T-cell (primary cell): Measurements from ENCODE around the gene SYCE3. TPM values are rescaled to one million over a fixed set of nuclear protein-coding genes. Genes with fewer than 3 reads are reported as not detected.

ENCODE experiments used
- ATAC-seq, 4 experiments: fragments of 200-7000 bp in 3 of 4; fragments of 150-1000 bp in 1 of 4; cut with Tn5 transposase; replicated peaks in 1 of 4; 1 replicate in 3 of 4; 2 replicates in 1 of 4; pipeline ENCODE4 v1.10.0; 2021; ENCODE audit warnings: moderate library complexity in 3 of 4, mild to moderate bottlenecking in 2 of 4, moderate number of reproducible peaks in 1 of 4
- CTCF ChIA-PET, 2 donors: fragments of 300-600 bp; sonication (Branson Sonifier 250); formaldehyde crosslinking; loops; one replicate each; lab custom pipeline; 2022; ENCODE audit warnings: antibody characterized with exemption in 2 of 2; lab: Charles Lee
- POLR2A ChIA-PET, 2 donors: fragments of 300-600 bp; sonication (Branson Sonifier 250); formaldehyde crosslinking; loops; one replicate each; lab custom pipeline; 2022; ENCODE audit warnings: antibody characterized with exemption in 2 of 2; lab: Charles Lee
- DNase-seq, 35 experiments: peaks; one replicate each; pipeline versions ENCODE4 v3.0.0 to v3.0.0-alpha.2; 2013 to 2023
- H3K27ac ChIP-seq: one replicate; pipeline ENCODE4 v1.5.1; 2013; ENCODE audit warnings: low read length
- H3K27me3 ChIP-seq, 2 experiments: replicated peaks in 1 of 2; 1 replicate in 1 of 2; 2 replicates in 1 of 2; pipeline versions ENCODE4 v1.6.1 to v1.7.0; 2013; ENCODE audit warnings: low read length in 1 of 2, mixed read lengths in 1 of 2; ENCODE audit not compliant: control insufficient read depth in 2 of 2, insufficient read depth in 2 of 2; ENCODE audit errors: extremely low read depth in 1 of 2
- H3K36me3 ChIP-seq, 2 donors: 1 replicate in 1 of 2; 2 replicates in 1 of 2; pipeline versions ENCODE4 v1.6.1 to v1.7.0; 2013; ENCODE audit warnings: low read length in 1 of 2; ENCODE audit not compliant: control insufficient read depth in 2 of 2, insufficient read depth in 1 of 2; ENCODE audit errors: extremely low read depth in 1 of 2
- H3K4me1 ChIP-seq, 2 experiments: 1 replicate in 1 of 2; 2 replicates in 1 of 2; pipeline versions ENCODE4 v1.6.1 to v1.7.0; 2013; ENCODE audit warnings: low read length in 2 of 2, mixed read lengths in 1 of 2; ENCODE audit not compliant: insufficient read depth in 2 of 2, control insufficient read depth in 1 of 2; ENCODE audit errors: extremely low read depth in 1 of 2
- H3K4me3 ChIP-seq, 2 donors: 1 replicate in 1 of 2; 2 replicates in 1 of 2; pipeline versions ENCODE4 v1.5.1 to v1.7.0; 2013; ENCODE audit warnings: mild to moderate bottlenecking in 2 of 2, low read length in 1 of 2, moderate library complexity in 1 of 2; ENCODE audit not compliant: control insufficient read depth in 1 of 2; ENCODE audit errors: extremely low read depth in 1 of 2
- H3K9me3 ChIP-seq: 2 replicates; pipeline ENCODE4 v1.7.0; 2013
- H3K27ac Mint-ChIP-seq, 2 donors: one replicate each; pipeline ENCODE4 v1.8.0; 2020 to 2021; ENCODE audit warnings: mild to moderate bottlenecking in 2 of 2, mixed read lengths in 2 of 2
- H3K27me3 Mint-ChIP-seq, 2 donors: one replicate each; pipeline ENCODE4 v1.8.0; 2021 to 2022; ENCODE audit warnings: mixed read lengths in 2 of 2
- H3K36me3 Mint-ChIP-seq: one replicate; pipeline ENCODE4 v1.8.0; 2021; ENCODE audit warnings: mixed read lengths
- H3K4me1 Mint-ChIP-seq, 3 donors: one replicate each; pipeline ENCODE4 v1.8.0; 2020 to 2022; ENCODE audit warnings: mixed read lengths in 3 of 3, mild to moderate bottlenecking in 1 of 3
- H3K4me3 Mint-ChIP-seq, 3 donors: one replicate each; pipeline ENCODE4 v1.8.0; 2020 to 2022; ENCODE audit warnings: mild to moderate bottlenecking in 3 of 3, mixed read lengths in 3 of 3, moderate library complexity in 3 of 3
- H3K9me3 Mint-ChIP-seq, 3 donors: one replicate each; pipeline ENCODE4 v1.8.0; 2020 to 2022; ENCODE audit warnings: mixed read lengths in 3 of 3
- WGBS: methylation state at CpG from one replicate; pipeline ENCODE4 v1.1.5; 2013; ENCODE audit warnings: missing lambda C conversion rate; ENCODE audit not compliant: insufficient coverage; 5-methylcytosine and 5-hydroxymethylcytosine counted together
- total RNA-seq, 35 experiments: library from RNA in 6 of 35; stranded (reverse) in 6 of 35; fragments of 120-200 nt in 1 of 35; gene quantifications; one replicate each; pipeline versions ENCODE4 v1.2.1 to v1.2.4 and lab custom pipeline; 2013 to 2026

The SYCE3 gene
- total RNA-seq, 5 donors from 2014 or later (not counting 1 experiment from before 2014, with no cell fraction given), result not detected

DNA sequence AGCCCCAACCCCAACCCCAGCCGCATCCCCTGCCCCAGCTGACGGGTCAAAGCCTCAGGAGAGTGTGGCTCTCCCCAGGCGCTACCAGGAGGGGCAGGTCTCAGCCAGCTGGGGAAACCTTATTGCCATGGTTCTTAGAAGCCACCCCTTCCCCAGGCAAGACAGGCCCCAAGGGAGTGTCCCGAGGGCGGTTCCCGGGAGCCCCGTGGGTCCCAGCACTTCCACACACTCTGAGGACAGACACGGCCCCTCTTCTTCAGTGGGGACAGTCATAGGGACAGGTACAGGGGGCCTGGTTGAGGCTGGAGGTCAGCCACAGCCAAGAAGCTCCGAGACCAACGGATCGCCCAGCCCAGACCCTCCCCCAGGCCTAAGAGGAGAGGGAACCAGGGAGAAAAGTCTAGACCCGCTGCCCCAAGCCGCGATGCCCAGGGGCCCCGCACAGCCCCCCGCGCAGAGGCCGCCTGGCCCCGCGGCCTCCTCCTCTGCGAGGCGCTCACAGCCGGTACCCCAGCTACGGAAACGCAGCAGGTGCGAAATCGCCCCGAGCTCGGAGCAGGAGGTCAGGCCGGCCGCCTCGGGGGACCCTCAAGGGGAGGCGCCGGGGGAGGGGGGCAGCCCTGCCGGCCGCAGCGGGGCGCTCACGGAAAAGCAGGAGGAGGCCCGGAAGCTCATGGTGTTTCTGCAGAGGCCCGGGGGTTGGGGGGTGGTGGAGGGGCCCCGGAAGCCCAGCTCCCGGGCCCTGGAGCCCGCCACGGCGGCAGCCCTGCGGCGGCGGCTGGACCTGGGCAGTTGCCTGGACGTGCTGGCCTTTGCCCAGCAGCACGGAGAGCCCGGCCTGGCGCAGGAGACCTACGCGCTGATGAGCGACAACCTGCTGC lies 14.4 kb downstream of the SYCE3 start:
- H3K9me3 ChIP-seq, result no peaks in the 10 kb centered on the region
- H3K27ac ChIP-seq, result peak overlapping the region; percentile 80
- Mint-ChIP-seq H3K9me3 (no peaks in the 10 kb centered on the region), H3K4me1 (peaks cover 38 to 48% (median 44%) of the 10 kb centered on the region in 3 donors), H3K27ac (peak overlapping the region; percentile 79 to 90), H3K27me3 (no peaks in the 10 kb centered on the region), H3K4me3 (peak overlapping the region; percentile 52 to 69 (median 62)), H3K36me3 (peaks cover 3% of the 10 kb centered on the region)
- H3K27me3 ChIP-seq, result no peaks in the 10 kb centered on the region
- CTCF ChIA-PET, result interaction anchor here in 1 of 2 donors (0.6 to 2.2 kb wide), 7 partner anchors 8 to 333 kb away, joined by 3 to 9 read pairs (median 7); partner anchors contain the start of genes ADM2 and SCO2
- peak; percentile 70 to 79 (median 76) for ATAC-seq
- peaks cover 6 to 63% of the 10 kb centered on the region in 2 experiments for H3K4me1 ChIP-seq
- POLR2A ChIA-PET, result interaction anchor here (0.6 to 1.2 kb wide), 3 partner anchors 9 to 14 kb away, joined by 3 to 12 read pairs (median 4); partner anchors contain the start of gene SYCE3 (in 1 of the 2)
- peak in 31 of 35 experiments; percentile 42 to 73 (median 57) for DNase-seq
- 7% methylated on average over 40 of the region's 56 CpGs for WGBS
- peak overlapping the region; percentile 35 to 60 for H3K4me3 ChIP-seq
- no peaks in the 10 kb centered on the region for H3K36me3 ChIP-seq

DNA sequence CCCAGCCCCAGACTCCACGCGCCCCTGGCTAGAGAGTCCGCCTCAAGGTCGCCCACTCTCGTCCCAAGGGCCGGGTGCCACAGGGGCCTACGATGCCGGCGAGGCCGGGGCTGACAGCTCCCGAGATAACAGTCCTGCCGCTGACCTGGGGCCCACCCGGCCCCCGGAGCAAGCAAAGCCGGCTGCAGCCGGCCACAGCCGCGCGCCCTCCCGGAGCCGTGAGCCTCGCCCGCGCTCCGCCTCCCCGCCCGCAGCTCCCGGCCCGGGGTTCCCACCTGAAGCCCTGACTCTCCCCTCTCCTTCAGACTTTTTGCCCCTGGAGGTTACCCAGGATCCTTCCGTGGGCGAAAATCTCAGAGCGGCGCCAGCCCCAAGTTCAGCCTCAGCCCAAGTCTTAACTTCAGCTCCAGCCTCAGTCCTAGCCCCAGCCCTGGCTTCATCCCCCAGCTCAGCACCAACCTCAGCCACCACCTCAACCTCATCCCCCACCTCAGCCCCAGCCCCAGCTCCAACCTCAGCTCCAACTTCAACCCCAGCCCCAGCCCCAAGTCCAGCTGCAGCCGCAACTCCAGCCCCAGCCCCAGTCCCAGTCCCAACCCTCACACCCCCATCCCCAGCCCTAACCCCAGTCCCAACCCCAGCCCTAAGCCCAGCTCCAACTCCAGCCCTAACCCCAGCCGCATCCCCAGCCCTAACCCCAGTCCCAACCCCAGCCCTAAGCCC lies 15.3 kb downstream of the SYCE3 start:
- H3K27me3 Mint-ChIP-seq, result no peaks in the 10 kb centered on the region

DNA sequence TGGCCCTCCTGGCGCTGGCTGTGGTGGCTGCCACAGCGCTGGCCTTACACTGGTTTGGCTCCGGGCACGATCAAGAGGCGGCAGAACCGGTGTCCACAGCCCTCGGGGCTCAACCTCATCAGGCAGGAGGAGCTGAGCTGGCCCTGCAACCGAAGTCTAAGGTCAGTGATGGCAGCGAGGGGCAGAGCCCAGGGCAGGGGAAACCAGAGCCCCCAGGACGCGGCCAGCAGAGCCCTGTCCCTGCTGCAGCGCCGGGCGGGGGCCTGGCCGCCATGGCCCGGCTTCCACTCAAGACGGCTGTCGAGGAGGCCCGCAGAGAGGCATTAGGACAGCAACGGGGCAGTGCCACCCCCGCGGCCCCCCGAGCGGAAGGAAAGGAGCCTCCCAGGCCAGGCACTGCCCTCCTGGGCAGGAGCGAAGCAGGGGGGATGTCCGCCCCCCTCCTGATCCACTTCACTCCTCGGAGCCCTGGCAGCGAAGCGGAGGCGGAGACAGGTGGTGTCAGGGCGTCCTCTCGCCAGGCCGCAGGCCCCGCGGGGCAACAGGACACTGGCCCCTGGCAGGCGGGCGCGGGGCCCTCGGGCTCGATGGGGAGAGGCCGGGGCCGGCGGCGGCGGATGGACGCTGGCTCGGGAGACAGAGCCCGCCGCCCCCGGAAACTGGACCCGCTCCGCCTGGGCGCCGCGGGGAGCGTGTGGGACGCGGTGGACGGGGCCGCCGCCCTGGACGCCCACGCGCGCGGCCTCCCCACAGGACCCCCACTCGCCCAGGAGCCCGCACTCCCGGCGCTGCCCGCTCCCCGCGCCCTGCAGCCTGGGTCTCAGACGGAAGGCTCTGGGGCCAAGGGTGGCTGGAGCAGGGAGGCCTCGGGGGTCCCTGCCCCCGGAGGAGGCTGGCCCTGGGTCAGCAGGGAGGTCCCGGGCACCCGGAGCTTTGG lies 16.1 kb downstream of the SYCE3 start:
- Mint-ChIP-seq H3K27ac (peak overlapping the region; percentile 70 to 84), H3K4me3 (peak overlapping the region in 2 of 3 donors; percentile 28 to 64), H3K9me3 (no peaks in the 10 kb centered on the region), H3K36me3 (peaks cover 3% of the 10 kb centered on the region), H3K27me3 (no peaks in the 10 kb centered on the region), H3K4me1 (peaks cover 38 to 59% (median 53%) of the 10 kb centered on the region in 3 donors)
- Histone ChIP-seq H3K4me3 (no peak overlapping the region), H3K9me3 (no peaks in the 10 kb centered on the region), H3K27ac (no peak overlapping the region), H3K27me3 (no peaks in the 10 kb centered on the region), H3K36me3 (no peaks in the 10 kb centered on the region), H3K4me1 (peaks cover 6 to 63% of the 10 kb centered on the region in 2 experiments)
- DNase-seq (no peak), ATAC-seq (no peak)
- ChIA-PET CTCF (interaction anchor here in 1 of 2 donors (2.2 kb wide), 1 partner anchor 17 kb away, joined by 7 read pairs; no protein-coding TSS in a partner anchor), POLR2A (interaction anchor here in 1 of 2 donors (1.0 kb wide), 1 partner anchor 7 kb away, joined by 3 read pairs; no protein-coding TSS in a partner anchor)
- WGBS, result 90% methylated on average over 75 of the region's 78 CpGs

More for the DNA sequence above, 15.3 kb downstream of the SYCE3 start:
- Histone ChIP-seq H3K27me3 (no peaks in the 10 kb centered on the region), H3K27ac (no peak overlapping the region), H3K4me1 (peaks cover 6 to 63% of the 10 kb centered on the region in 2 experiments), H3K4me3 (no peak overlapping the region), H3K9me3 (no peaks in the 10 kb centered on the region), H3K36me3 (no peaks in the 10 kb centered on the region)
- peaks cover 38 to 51% (median 47%) of the 10 kb centered on the region in 3 donors for H3K4me1 Mint-ChIP-seq
- ATAC-seq (no peak), DNase-seq (no peak)
- H3K36me3 Mint-ChIP-seq, result peaks cover 3% of the 10 kb centered on the region
- POLR2A ChIA-PET, result interaction anchor here in 1 of 2 donors (1.0 kb wide), 1 partner anchor 8 kb away, joined by 3 read pairs; no protein-coding TSS in a partner anchor
- H3K4me3 Mint-ChIP-seq, result peak overlapping the region in 1 of 3 donors; percentile 34
- peak overlapping the region; percentile 52 to 75 for H3K27ac Mint-ChIP-seq
- no peaks in the 10 kb centered on the region for H3K9me3 Mint-ChIP-seq
- 82% methylated on average over 34 of the region's 35 CpGs for WGBS
- CTCF ChIA-PET, result interaction anchor here in 1 of 2 donors (0.6 to 2.2 kb wide), 4 partner anchors 7 to 332 kb away, joined by 4 to 7 read pairs (median 6); no protein-coding TSS in a partner anchor

DNA sequence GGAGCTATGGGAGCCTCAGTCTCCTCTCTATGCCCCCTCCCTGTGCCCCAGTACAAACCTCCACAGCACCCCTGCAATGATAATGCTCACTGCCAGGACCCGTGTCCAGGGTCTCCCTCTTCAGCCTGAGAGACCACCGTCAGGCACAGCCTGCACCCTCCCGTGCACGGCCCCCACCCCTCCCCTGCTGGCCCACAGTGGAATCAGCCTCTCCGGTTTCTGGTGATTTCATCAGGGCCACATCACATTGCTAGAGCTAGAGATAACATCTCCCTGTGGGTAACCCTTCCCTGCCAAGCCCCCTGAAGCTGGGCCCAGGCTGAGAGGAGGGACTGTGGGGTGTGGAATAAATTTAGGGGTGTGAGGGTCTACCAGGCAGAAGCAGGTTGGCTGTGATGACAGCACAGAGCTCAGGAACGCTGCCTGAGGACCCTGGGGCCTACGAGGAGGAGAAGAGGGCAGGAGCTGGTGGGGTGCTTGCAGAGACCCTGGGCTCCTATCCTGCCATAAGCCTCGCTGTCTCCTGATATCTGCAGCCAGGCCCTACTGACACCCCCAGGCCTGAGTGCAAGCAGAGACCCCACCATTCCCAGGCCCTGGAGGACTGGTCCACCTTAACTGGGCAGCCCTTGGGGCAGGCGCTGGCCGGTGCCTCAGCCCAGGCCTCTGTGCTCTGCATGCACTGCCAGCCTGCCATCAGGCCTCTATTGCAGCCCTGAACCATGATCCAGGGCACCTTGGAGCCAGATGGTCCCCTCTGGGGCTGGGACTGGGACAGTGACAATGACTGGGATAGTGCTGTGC lies 17.0 kb downstream of the SYCE3 start, which contains the start of gene KLHDC7B:
Gene KLHDC7B, plus strand, starts transcription at position 378 of the 804 bp plus-strand sequence. Its CDS starts 345 bp downstream, at position 723.
- Mint-ChIP-seq H3K4me3 (peak within 1 kb of the TSS; percentile 56 to 64 (median 59)), H3K4me1 (peaks cover 39 to 61% (median 59%) of the 10 kb centered on the region in 3 donors), H3K36me3 (no peaks in the 10 kb centered on the region), H3K27me3 (no peaks in the 10 kb centered on the region), H3K9me3 (no peaks in the 10 kb centered on the region), H3K27ac (peak within 1 kb of the TSS; percentile 70 to 84)
- Histone ChIP-seq H3K27me3 (no peaks in the 10 kb centered on the region), H3K36me3 (no peaks in the 10 kb centered on the region), H3K27ac (peak within 1 kb of the TSS; percentile 71), H3K4me1 (peaks cover 6 to 57% of the 10 kb centered on the region in 2 experiments), H3K4me3 (peak within 1 kb of the TSS in 1 of 2 donors; percentile 33), H3K9me3 (no peaks in the 10 kb centered on the region)
- CTCF ChIA-PET, result interaction anchor here in 1 of 2 donors (0.9 to 2.0 kb wide), 3 partner anchors 20 to 75 kb away, joined by 3 to 15 read pairs (median 6); partner anchors contain the start of genes CHKB and SCO2
- POLR2A ChIA-PET, result interaction anchor here in 1 of 2 donors (0.5 kb wide), 1 partner anchor 38 kb away, joined by 4 read pairs; the partner anchor contains the start of gene NCAPH2
- 82% methylated on average over 5 of the region's 10 CpGs for WGBS
- ATAC-seq (no peak), DNase-seq (peak in 1 of 35 experiments; percentile 18)
